Hepatocyte (in vitro differentiated cells): Measurements from ENCODE around the gene GALNT11. TPM values are rescaled to one million over a fixed set of nuclear protein-coding genes. Genes with fewer than 3 reads are reported as not detected.

Experiments used
- DNase-seq: peaks from one replicate; pipeline ENCODE4 v3.0.0-alpha.2; 2016; ENCODE audit warnings: low spot score
- H2AFZ ChIP-seq: fragments of 200-600 bp; sonication (generic); 2 replicates; pipeline ENCODE4 v1.6.0; 2016; ENCODE audit warnings: antibody characterized with exemption, mild to moderate bottlenecking
- H3K27ac ChIP-seq: fragments of 200-600 bp; sonication (generic); 2 replicates; pipeline ENCODE4 v1.5.1; 2016; ENCODE audit warnings: mild to moderate bottlenecking
- H3K27me3 ChIP-seq: fragments of 200-600 bp; sonication (generic); 2 replicates; pipeline ENCODE4 v1.6.1; 2016
- H3K36me3 ChIP-seq: fragments of 200-600 bp; sonication (generic); replicated peaks from 2 replicates; pipeline ENCODE4 v1.5.1; 2016; ENCODE audit warnings: low read depth; ENCODE audit not compliant: insufficient read depth
- H3K4me1 ChIP-seq: fragments of 200-600 bp; sonication (generic); 2 replicates; pipeline ENCODE4 v1.5.1; 2016; ENCODE audit warnings: mild to moderate bottlenecking, moderate library complexity; ENCODE audit not compliant: insufficient read depth
- H3K4me2 ChIP-seq: fragments of 200-600 bp; sonication (generic); 2 replicates; pipeline ENCODE4 v1.6.0; 2016
- H3K4me3 ChIP-seq: fragments of 200-600 bp; sonication (generic); 2 replicates; pipeline ENCODE4 v1.5.1; 2016; ENCODE audit warnings: mild to moderate bottlenecking
- H3K79me2 ChIP-seq: fragments of 200-600 bp; sonication (generic); 2 replicates; pipeline ENCODE4 v1.6.0; 2017; ENCODE audit warnings: mild to moderate bottlenecking
- H3K9me2 ChIP-seq: fragments of 200-600 bp; sonication (generic); replicated peaks from 2 replicates; pipeline ENCODE4 v1.6.0; 2017; ENCODE audit warnings: mild to moderate bottlenecking; ENCODE audit not compliant: insufficient read depth
- H3K9me3 ChIP-seq: fragments of 200-600 bp; sonication (generic); 2 replicates; pipeline ENCODE4 v1.5.1; 2016; ENCODE audit warnings: low read depth, mild to moderate bottlenecking
- H4K20me1 ChIP-seq: fragments of 200-600 bp; sonication (generic); 2 replicates; pipeline ENCODE4 v1.6.0; 2016; ENCODE audit warnings: mild to moderate bottlenecking; ENCODE audit not compliant: insufficient read depth, poor library complexity, severe bottlenecking
- CTCF ChIP-seq: fragments of 200-600 bp; sonication (generic); IDR thresholded peaks from 2 replicates; pipeline ENCODE4 v1.5.1; 2016; ENCODE audit warnings: antibody characterized with exemption, mild to moderate bottlenecking; ENCODE audit not compliant: poor library complexity
- EZH2 ChIP-seq: fragments of 200-600 bp; sonication (generic); IDR thresholded peaks from 2 replicates; pipeline ENCODE4 v1.6.1; 2016; ENCODE audit warnings: antibody characterized with exemption, mild to moderate bottlenecking, borderline replicate concordance
- EZH2phosphoT487 ChIP-seq: fragments of 200-600 bp; sonication (generic); IDR thresholded peaks from one replicate; pipeline ENCODE4 v1.6.1; 2018; ENCODE audit warnings: antibody characterized with exemption, mild to moderate bottlenecking, low read depth, moderate library complexity; ENCODE audit not compliant: unreplicated experiment, severe bottlenecking
- WGBS: methylation state at CpG from one replicate; pipeline ENCODE4 v1.1.6; 2016; ENCODE audit warnings: low lambda C conversion rate; ENCODE audit errors: missing lambda C conversion rate; 5-methylcytosine and 5-hydroxymethylcytosine counted together
- polyA plus RNA-seq: library from polyadenylated mRNA; unstranded; fragments of >200 nt; fragmentation: Nextera tagmentation; extraction: Ambion mirVana; gene quantifications from 2 replicates; pipeline ENCODE4 v1.2.1, GENCODE V29; 2016
- total RNA-seq: library from RNA; depleted of rRNA; stranded (reverse); fragments of >200 nt; gene quantifications from 2 replicates; pipeline ENCODE4 v1.2.3, GENCODE V29; 2014

GALNT11 gene
- total and polyA plus RNA-seq, 2 experiments from 2014 or later: 43.7 to 64.1 TPM

- DNase-seq: no peak
- Histone ChIP-seq H3K27ac (no peak overlapping the region), H2AFZ (no peak overlapping the region), H3K4me1 (no peaks in the 10 kb centered on the region), H3K9me3 (no peaks in the 10 kb centered on the region), H3K4me2 (no peak overlapping the region), H3K27me3 (no peaks in the 10 kb centered on the region), H3K4me3 (no peak overlapping the region), H3K9me2 (no peaks in the 10 kb centered on the region), H3K79me2 (no peaks in the 10 kb centered on the region), H4K20me1 (peaks cover 5% of the 10 kb centered on the region), H3K36me3 (no peaks in the 10 kb centered on the region)
- TF ChIP-seq EZH2phosphoT487: no peak
- no peak for TF ChIP-seq EZH2
- no peak for TF ChIP-seq CTCF
- WGBS: 88% methylated on average over 5 of the region's 5 CpGs
Observed at GRCh38 chr7:152148706-152149105, 123.2 kb downstream of the GALNT11 start.

GRCh38 chr7:152149363-152149762 is 123.9 kb downstream of the GALNT11 start:
- Histone ChIP-seq H3K4me2 (no peak overlapping the region), H4K20me1 (peaks cover 5% of the 10 kb centered on the region), H3K9me3 (no peaks in the 10 kb centered on the region), H3K27ac (no peak overlapping the region), H3K9me2 (no peaks in the 10 kb centered on the region), H3K27me3 (no peaks in the 10 kb centered on the region), H3K4me1 (no peaks in the 10 kb centered on the region), H3K4me3 (no peak overlapping the region), H2AFZ (no peak overlapping the region), H3K36me3 (no peaks in the 10 kb centered on the region), H3K79me2 (no peaks in the 10 kb centered on the region)
- 76% methylated on average over 6 of the region's 6 CpGs for WGBS
- TF ChIP-seq EZH2phosphoT487 (no peak), EZH2 (no peak), CTCF (no peak)
- no peak for DNase-seq

DNA sequence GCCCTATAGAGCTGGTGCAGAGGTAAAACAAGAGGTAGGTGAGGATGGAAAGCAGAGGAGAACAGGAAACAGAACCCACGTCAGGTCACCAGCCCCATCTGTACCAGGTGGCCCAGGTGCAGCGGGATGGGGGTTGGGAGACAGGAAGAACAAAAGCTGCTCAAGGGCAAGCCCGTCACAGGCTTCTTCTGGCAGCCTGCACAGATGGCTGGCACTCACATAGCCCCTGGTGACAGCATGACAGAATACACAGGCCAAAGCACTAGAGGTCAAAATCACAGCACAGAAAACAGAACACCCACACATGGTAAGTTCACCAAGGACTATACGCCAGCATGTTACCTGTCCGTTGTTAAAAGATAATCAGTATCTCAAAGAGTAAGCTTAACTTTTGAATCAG is 126.8 kb downstream of the GALNT11 start:
- Histone ChIP-seq H3K4me2 (no peak overlapping the region), H2AFZ (no peak overlapping the region), H3K9me2 (no peaks in the 10 kb centered on the region), H3K4me3 (no peak overlapping the region), H3K79me2 (no peaks in the 10 kb centered on the region), H3K36me3 (no peaks in the 10 kb centered on the region), H3K27me3 (no peaks in the 10 kb centered on the region), H3K4me1 (no peaks in the 10 kb centered on the region), H4K20me1 (peaks cover 2% of the 10 kb centered on the region), H3K27ac (no peak overlapping the region), H3K9me3 (no peaks in the 10 kb centered on the region)
- no peak for TF ChIP-seq CTCF
- no peak for TF ChIP-seq EZH2phosphoT487
- TF ChIP-seq EZH2: no peak
- whole genome bisulfite sequencing: 96% methylated on average over 5 of the region's 5 CpGs
- DNase-seq: no peak
